ENCODE data around the gene PSD4.
"Not testable (repeated sequence)": the region's sequence is repeated elsewhere in the genome, so short reads cannot be mapped to it uniquely, and the experiment has no call there.

The PSD4 gene

DNA sequence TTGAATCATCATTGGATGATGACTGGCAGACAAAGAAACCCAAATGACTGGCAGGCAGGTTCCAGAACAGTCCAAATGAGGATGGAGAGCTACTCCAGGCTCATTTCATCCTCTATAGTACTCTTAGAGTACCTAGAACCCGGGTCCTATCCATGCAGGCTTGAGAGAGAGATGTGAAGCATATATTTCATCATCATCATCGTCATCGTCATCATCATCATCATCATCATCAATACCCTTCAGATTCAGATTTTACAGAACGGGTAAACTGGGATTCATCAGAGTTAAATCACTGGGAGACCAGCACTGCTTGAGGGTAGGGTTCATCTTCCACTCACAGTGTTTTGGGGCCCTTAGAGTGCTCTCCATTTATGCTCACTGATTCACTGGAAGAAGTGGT, 52.7 kb downstream of the PSD4 start:
- DNase-seq = no peak

DNA sequence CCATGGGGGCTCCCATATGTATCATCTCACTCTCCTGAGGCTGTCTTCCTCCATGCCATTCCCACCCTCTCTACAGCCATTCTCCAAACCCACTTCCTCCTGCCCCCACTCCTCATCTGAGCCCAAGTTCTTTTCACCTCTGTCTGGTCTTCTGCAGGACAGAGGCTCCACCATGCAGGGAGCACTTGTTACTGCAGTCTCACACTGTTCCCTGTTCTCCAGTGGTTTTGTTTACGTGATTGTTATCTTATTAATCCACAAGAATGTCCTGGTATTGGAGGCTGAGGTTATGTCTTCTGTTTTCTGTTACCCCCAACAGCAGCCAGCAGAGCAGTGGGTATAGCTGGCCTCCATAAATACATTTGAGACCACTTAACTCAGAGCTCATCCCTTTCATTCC, 53.5 kb downstream of the PSD4 start:
- DNase-seq = no peak

DNA sequence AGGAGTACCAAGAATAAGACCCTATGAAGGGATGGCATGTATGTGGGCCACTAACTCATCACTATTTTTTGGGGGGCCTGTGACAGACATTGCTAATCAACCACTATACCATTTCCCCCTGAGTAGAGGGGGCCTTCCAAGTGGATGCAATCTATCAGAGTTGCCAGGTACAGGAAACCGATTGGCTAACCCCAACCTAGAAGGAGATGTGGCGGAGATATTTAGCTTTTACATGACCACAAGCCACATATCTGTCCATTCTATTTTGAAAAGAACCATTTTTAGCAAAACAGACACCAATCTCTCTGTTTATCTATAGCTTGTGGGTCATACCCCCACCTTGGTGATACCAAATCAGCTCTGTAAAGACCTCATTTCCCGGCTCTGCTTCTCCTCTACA, 53.9 kb downstream of the PSD4 start:
- no peak for DNase-seq

DNA sequence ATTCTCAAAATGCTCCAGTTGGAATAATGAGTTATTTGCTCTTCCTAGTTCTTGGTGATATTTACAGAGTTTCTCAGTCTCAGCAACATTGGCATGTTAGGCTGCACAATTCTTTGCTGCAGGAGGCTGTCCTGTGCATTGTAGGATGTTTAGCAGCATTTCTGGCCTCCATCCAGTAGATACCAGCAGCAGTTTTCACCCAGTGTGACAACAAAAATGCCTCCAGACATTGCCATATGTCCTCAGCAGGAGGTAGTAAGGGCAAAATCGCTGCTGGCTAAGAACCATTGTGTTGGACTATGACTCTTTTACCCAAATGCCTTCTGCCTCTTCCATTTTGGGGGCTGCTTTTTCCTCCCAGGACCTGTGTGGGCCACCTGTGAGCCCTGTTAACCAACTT, 54.6 kb downstream of the PSD4 start:
- DNase-seq = no peak

DNA sequence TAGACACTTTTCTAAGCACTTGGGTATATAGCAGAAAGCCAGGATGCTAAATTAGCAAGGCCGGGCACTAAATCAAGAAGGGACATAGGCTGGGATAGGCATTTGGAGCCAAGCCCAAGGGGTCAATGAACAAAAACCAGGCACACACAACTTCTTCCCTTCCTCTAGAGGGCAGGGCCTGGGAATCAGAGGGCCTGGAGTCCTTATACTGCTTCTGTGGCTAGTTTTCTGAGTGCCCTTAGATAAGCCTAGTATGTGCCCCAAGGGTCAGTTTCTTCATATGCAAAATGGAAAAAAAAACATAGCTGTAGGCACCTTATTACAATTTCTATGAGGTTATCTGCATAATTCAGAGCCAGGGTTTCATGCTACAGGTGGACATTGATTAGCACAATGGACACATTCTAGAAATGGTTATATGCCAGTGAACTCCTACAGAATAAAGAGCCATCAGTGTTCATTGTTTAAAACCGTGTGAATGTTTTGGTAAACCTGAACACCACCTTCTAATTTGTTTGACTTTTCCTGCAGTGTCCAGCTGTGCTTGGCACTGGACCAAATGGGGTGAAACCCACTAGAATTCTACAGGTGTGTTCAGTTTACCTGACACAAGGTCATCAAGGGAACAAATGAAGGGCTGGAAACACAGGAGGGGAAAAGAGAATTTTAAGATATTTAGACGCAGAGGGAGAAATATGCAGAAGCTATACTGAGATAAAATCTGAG, 55.4 kb downstream of the PSD4 start:
- DNase-seq = peak in 2 of 3 experiments; percentile 68 to 89

DNA sequence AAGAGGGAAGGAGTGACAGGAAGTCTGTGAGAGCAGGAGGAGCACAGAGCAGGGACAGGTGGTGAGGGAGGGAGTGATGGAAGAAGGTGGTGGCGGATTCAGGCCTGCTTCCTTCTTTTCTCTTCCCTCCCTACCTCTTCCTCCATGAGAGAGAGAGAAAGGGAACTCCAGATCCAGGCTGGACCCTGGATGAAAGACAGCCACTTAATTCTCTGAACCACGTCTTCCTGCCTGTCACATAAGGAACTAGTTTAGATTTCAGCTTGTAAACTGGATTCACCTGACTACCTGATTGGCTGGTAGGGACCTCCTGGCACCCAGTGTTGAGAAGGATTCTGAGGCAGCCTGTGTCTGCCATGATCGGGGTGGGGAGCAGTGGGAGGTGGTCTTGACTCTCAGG, 56.0 kb downstream of the PSD4 start:
- DNase-seq = peak in 1 of 3 experiments; percentile 59

DNA sequence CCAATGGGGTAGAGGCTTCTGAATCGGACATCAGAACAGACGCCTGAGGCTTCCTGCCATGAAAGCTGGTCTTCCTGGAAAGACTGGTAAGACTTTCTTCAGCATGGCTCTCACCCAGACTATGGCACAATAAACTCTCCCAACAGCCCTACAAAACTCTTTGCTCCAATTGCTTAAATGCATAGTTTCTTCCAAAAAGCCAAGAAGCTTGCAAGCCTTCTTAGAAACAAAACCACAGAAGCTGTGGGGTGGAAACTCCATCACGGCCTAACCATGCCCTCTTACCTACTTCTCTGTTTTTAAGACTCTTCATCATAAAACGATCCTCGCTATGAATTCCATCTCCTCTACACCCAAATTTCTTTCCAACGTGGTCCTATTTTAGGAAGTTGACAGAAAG, 56.8 kb downstream of the PSD4 start:
- DNase-seq = no peak

DNA sequence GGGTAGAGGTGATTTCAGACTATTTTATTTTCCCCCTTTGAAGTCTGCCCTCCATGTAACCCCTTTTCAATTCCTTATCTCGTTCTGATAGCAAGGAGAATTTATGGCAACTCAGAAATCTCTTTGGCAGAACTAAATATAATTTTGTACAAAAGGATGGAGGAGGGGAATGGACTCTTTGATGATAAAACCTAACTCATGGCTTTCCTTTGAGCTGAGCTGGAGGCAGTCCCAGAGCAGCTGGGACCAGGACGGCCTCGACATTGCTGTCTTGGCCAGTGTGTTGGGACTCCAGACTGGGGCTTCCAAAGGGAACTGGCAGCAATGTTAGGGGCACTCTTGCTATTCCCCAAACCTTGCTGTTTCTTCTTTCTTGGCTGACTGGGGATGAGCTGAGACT, 57.3 kb downstream of the PSD4 start:
- no peak for DNase-seq

DNA sequence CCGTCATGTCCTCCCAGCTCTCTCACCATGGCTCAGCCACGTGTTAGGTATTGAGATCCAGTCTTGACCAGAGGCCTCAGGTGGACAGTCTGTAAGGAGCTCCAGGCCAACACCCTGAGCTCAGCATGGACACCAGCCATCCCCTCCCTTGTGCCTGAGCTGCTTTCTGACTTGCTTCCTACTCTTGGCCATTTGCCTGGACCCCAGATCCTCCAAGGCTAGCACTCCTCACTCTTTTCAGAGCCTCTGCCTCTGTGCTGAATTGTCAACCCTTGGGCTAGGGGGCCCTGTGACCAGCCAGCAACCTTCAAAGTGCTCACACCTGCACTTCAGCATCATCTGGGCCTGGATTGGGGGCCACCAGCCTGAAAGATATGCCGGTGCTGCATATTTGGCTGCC, 58.4 kb downstream of the PSD4 start:
- DNase-seq = no peak

DNA sequence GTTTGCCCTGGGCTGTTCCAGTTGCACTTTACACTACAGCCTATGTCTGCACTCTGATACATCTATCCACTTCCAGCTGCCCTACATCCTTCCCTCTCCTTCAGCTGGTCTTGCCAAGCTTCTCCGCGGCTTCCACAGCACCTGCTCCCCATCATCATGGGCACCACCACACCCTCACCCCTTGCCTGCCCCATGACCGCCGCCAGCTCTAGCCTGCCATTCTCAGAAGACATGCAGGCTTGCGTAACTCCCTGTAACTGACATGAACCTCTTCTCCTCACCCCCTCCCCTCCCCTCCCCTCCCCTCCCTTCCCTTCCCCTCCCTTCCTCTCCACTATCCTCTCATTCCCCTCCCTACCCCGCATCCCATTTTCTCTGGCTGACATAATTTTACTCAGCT, 59.0 kb downstream of the PSD4 start:
- no peak for DNase-seq

DNA sequence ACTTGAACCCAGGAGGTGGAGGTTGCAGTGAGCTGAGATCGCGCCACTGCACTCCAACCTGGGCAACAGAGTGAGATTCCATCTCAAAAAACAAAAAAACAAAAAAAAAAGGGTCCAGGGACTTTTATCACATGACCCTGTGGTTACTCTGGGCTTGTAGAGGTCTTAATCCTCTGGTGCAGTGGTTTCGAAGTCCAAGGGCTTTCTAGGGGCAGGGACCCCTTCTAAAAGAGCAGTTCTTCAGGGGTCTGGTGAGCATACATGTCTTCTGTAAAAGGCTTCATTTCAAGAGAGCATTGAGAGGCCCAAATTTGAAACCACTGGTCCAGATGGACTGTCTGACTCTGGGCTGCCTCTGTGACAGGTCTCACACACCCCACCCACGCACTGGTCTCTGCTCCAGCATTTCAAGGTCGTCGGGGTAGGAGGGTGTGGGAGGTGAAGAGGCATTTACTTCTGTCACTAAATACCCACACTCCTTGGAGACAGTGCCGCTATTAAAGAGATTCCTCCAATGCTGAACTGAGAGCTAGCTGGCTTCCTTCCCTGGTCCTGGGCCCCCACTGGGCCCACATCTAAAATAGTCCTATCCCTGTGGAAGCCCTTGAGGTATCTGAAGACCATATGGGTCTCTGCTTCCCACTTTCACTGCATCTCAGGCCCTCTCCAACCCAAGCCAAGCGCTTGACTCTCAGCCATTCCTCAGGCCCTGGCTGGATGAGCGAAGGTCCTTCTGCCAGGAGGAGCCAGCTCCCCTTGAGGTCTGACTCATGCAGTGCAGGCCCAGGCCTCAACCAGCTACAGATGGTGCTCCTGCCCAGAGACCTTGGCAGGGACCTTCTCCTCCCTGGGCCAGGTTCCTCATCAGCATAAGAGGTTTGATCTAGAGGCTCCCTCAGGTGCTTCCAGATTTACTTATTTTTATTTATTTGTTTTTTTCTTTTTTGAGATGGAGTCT, 60.1 kb downstream of the PSD4 start:
- no peak for DNase-seq

DNA sequence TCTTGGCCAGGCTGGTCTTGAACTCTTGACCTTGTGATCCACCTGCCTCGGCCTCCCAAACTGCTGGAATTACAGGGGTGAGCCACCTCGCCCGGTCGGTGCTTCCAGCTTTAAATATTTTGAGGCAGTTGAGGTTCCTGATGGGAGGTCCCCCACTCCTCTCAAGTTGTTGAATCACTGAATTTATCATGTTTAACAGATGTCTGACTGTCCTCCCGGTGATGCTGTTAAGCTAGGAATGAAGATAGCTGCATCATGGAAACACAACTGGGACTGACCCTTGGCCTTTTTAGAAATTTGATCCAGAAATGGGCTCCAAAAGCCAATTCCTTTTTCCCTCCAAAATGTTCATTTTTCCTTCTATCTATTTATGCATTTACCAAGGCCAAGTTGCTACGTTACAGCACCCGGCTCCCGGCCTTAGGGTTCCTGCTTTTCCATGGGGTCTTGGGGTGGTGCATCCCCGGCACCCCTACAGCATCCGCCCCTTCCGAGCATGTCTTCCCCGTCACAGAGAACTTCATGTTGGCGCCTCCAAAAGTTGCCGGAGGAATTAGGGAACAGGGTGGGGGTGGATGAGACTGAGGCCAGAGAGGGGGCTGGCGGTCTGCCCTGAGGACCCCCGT, 61.1 kb downstream of the PSD4 start:
- no peak for DNase-seq

DNA sequence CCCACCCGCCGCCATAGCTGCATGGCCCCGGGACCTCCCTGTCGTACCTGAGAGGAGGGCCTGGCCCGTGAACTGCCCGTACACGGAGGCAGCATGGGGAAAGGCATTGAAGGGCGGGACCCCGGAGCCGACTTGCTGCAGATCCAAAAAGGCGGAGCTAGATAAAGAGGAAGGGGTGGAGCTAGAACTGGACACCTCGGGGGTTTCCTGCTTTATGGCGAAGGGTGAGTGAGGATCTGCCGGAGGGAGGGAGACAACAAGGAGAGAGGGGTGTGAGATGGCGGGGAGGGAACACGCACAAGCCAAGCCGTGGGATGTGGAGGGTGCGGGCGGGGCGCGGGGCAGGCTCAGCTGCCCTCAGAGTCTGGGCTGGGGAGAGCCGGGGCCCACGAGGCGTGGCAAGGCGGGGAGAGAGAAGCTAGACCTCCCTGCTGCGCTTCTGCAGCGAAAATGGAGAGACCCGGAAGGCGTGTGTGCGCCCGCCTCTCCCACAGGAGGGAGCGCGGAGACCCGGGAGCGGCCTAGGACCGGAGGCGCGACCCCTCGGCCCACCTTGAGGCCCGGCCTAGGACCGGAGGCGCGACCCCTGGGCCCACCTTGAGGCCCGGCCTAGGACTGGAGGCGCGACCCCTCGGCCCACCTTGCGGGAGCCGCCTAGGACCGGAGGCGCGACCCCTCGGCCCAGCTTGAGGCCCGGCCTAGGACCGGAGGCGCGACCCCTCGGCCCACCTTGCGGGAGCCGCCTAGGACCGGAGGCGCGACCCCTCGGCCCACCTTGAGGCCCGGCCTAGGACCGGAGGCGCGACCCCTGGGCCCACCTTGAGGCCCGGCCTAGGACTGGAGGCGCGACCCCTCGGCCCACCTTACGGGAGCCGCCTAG, 61.8 kb downstream of the PSD4 start:
- not testable (repeated sequence) for DNase-seq

DNA sequence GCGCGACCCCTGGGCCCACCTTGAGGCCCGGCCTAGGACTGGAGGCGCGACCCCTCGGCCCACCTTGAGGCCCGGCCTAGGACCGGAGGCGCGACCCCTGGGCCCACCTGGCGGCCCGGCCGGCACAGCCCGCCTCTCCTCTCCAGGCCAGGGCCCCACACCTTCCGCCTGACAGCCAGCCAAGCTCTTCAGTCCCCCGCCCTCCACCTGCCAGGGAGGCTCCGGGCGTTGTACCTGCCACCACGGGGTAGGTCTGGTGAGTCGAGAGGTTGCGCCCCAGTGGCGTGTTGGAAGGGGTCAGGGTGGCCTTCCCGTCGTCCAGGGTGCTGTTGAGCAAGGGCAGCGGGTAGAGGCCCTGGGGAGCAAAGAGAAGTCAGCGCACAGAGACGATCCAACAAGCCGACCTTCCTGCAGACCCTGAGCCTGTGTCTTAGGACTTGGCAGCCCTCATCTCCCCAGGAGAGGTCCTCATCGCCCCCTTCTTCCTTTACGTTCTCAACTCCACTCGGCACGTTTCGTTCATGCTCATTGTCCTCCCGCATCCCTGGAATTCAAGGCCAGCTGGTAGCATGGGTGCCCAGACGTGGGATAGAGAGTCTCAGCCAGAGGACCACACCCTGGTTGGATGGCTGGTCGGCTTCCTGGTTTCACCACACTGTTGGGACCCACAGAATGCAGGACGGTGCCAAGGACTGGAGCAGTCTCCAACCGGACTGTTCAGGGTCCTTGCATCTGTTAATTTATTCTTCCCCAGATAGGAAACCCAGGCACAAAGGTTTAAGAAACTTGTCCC, 62.8 kb downstream of the PSD4 start:
- no peak for DNase-seq

DNA sequence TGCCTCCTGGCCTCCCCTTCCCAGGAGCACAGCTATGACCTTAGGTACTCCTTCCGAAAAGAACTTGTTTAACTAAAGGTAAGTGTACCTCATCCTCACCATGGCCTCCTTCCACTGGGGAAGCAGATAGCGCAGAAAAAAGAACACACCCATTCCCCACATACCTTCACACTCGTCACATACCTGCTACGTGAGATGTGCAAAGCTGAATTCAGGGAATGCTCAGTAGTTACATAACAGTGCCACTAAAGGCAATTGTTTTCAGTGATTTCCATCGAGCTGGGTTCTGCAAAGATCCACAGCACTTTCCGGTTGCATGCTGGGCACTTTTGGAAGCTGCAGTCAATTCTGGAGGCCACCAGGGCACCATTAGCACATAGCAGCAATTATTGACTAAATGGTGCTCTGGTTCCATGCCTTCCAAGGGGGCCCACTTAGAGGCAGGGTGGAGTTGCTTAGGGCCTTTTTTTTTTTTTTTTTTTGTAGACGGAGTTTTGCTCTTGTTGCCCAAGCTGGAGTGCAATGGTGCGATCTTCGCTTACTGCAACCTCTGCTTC, 63.9 kb downstream of the PSD4 start:
- DNase-seq = no peak

DNA sequence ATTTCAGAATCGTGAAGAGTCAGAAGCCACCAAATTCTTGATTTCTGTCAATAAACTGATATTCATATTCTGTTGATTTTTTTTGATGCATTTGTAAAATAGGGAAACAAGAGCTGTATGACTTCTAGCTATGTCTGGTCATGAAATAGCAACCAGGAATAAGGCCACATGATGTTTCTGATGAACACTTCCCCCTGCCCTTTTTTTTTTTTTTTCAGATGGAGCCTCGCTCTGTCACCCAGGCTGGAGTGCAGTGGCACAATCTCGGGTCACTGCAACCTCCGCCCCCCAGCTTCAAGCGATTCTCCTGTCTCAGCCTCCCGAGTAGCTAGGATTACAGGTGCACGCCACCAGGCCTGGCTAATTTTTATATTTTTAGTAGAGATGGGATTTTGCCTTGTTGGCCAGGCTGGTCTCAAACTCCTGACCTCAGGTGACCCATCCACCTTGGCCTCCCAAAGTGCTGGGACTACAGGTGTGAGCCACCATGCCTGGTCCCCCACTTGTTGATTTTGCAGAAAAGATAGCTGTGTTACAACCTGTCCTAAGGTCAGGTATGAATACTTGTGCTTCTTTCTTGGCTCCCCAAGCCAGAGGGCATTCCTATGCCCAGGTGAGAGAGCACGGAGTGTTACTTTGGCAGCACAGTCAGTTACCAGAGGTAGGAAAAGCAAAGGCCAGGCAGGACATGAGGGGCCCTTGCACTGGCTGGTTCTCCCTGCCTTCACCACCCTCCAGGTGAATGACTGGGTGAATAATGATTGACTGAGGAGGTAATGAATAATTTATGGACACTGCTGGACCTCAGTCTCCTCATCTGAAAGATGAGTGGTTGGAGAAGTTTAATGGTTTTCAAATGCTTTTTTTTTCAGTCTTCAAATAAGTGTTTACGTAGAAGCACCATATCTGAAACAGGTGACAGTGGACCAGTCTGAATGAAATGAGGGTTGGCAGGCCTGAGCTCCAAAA, 65.4 kb downstream of the PSD4 start:
- no peak for DNase-seq

DNA sequence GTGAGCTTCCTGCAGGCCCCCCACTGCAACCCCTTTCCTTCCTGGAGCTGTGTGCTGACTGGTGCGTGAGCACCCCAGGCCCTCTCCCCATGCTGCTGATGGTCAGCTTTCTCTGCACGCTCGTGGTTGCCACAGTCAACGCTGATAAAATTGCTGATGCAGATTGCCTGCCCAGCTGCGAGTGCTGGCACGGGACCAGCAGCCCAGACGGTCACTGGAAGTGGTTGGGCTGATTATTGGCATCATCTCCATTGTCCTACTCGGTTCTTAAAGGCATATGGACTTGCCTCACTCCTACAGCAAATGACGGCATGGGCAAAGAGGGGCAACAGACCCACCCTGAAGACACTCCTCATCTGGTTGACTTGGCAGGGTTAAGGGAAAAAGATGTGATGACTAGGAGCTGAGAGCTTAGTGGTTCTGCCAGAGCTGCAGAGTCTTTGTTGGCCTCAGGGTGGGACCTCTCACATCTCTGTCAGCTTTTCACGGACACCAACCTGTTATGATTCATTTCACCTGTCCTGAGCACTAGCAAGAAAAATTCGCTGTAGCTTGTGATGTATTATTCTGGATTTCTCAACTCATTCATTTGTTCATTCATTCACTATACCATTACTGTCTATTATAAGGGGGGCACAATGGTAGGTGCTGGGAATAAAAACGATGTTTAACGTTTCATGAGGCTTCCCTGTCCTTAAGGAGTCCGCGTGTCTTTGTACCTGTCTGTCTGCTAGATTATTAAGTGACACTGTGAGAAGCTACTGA, 66.6 kb downstream of the PSD4 start:
- peak; percentile 3 to 74 (median 55) for DNase-seq

DNA sequence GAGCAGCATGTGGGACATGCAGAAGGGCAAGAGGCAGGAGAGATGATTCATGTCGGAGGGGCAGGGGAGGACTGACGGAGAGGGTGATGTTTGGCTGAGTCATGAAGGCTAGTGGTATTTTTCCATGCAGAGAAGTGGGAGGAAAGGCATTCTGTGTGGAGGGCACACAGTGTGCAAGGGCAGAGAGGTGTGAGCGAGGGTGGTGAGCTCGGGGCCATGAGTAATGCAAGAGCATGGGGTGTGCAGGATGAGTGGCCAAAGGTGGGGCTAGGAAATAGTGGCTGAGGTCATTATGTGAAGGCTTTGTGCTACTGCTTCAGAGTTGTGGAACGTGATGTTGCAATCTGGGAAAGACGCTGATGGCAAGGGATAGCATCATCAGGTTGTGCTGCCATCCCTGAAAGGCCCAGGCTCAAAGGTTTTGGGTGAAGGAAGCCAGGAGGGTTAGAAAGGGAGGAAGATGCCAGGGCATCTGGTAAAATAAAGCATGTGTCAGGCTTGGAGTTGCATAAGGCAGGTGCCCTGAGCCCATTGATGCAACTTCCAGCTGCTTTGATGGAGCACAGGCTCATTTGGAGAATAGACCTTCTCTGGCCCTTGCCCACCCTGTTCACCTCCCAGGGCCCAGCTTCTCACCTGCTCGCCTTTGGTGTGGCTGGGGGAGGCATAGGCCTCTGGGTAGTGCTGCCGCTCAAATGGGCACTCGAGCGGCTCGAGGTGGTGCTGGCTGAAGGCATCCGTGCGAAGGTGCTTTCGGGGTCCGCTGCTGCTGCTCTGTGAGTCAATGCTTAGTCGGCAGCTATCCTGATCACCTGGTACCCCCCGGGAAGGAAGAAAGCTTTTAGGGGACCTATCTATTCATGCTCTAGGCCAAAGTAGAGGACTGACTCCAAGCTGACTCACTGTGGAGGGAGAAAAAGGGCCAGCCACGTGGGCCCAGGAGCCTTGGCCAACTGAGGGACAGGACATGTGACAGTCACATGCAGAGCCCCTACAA, 67.4 kb downstream of the PSD4 start:
- DNase-seq = peak in 1 of 3 experiments; percentile 28

Data from NCI-H1417 (cell line).